Measurements from ENCODE around the gene MAST3.

DNA sequence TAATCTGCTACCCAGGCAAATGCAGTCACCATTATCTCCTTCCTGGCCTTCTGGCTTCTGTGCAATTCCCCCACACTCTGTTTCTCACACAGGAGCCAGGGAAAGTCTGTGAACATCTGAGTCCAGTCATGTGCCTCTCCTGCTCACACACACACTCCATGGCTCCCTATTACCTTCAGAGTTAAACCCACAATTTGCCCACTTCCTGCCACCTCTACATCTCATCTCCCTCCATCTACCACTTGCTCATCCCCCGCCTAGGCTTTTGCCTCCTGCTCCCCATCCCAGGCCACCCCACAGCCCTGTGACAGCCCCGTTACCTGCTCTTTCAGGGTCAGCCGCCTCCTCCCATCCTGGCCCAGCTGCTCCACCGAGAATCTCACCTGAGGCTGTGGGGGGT lies 24.4 kb upstream of the MAST3 start:
- no peak for TF ChIP-seq POLR2A (IDR thresholded peaks at IDR 0.05)
- TF ChIP-seq, protein P1, sequence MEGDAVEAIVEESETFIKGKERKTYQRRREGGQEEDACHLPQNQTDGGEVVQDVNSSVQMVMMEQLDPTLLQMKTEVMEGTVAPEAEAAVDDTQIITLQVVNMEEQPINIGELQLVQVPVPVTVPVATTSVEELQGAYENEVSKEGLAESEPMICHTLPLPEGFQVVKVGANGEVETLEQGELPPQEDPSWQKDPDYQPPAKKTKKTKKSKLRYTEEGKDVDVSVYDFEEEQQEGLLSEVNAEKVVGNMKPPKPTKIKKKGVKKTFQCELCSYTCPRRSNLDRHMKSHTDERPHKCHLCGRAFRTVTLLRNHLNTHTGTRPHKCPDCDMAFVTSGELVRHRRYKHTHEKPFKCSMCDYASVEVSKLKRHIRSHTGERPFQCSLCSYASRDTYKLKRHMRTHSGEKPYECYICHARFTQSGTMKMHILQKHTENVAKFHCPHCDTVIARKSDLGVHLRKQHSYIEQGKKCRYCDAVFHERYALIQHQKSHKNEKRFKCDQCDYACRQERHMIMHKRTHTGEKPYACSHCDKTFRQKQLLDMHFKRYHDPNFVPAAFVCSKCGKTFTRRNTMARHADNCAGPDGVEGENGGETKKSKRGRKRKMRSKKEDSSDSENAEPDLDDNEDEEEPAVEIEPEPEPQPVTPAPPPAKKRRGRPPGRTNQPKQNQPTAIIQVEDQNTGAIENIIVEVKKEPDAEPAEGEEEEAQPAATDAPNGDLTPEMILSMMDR (IDR thresholded peaks at IDR 0.05): no peak

All from prostate gland (tissue), 2 donors.